ENCODE results near the gene MAMLD1. TPM values are rescaled to one million over a fixed set of nuclear protein-coding genes. Genes with fewer than 3 reads are reported as not detected.

MAMLD1 gene
- total and polyA plus RNA-seq, 9 of the 15 experiments (the other 6 are each of a cell fraction or from before 2014, with no cell fraction given) = 0.12 to 0.18 TPM; not detected in 7

DNA sequence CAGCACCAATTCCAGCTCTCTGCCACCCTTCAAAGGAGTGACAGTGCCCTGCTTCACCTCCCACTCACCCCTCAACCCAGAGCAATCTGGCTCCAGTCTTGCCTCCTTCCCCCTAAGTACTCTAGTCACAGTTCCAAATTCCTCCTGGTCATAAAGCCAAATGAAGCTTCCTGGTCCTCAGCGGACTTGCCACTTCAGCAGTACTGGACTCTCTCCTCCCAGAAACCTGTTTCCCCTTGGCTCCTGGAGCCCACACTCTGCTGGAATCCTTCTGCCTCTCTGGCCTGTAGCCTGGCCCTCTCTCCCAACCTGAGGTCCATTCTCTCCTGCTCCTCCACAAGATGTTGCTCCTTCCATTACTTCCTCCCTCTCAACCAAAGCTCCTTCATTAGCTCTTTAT, 152.7 kb downstream of the MAMLD1 start:
- WGBS (ENCODE audit: insufficient coverage, low coverage, missing lambda C conversion rate) = 0% methylated on average over 1 of the region's 1 CpG
- TF ChIP-seq BMI1 (IDR thresholded peaks at IDR 0.05; ENCODE audit: low read length) (no peak), ZNF41 (CRISPR knock-in tag; conservative IDR thresholded peaks at IDR 0.05) (no peak), ZBTB8A (IDR thresholded peaks at IDR 0.05; ENCODE audit: partially characterized antibody) (no peak), SMARCE1 (IDR thresholded peaks at IDR 0.05) (no peak)
- TF ChIP-seq, protein P1, sequence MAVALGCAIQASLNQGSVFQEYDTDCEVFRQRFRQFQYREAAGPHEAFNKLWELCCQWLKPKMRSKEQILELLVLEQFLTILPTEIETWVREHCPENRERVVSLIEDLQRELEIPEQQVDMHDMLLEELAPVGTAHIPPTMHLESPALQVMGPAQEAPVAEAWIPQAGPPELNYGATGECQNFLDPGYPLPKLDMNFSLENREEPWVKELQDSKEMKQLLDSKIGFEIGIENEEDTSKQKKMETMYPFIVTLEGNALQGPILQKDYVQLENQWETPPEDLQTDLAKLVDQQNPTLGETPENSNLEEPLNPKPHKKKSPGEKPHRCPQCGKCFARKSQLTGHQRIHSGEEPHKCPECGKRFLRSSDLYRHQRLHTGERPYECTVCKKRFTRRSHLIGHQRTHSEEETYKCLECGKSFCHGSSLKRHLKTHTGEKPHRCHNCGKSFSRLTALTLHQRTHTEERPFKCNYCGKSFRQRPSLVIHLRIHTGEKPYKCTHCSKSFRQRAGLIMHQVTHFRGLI (CRISPR knock-in tag; IDR thresholded peaks at IDR 0.05) = no peak
- TF ChIP-seq, protein P2, sequence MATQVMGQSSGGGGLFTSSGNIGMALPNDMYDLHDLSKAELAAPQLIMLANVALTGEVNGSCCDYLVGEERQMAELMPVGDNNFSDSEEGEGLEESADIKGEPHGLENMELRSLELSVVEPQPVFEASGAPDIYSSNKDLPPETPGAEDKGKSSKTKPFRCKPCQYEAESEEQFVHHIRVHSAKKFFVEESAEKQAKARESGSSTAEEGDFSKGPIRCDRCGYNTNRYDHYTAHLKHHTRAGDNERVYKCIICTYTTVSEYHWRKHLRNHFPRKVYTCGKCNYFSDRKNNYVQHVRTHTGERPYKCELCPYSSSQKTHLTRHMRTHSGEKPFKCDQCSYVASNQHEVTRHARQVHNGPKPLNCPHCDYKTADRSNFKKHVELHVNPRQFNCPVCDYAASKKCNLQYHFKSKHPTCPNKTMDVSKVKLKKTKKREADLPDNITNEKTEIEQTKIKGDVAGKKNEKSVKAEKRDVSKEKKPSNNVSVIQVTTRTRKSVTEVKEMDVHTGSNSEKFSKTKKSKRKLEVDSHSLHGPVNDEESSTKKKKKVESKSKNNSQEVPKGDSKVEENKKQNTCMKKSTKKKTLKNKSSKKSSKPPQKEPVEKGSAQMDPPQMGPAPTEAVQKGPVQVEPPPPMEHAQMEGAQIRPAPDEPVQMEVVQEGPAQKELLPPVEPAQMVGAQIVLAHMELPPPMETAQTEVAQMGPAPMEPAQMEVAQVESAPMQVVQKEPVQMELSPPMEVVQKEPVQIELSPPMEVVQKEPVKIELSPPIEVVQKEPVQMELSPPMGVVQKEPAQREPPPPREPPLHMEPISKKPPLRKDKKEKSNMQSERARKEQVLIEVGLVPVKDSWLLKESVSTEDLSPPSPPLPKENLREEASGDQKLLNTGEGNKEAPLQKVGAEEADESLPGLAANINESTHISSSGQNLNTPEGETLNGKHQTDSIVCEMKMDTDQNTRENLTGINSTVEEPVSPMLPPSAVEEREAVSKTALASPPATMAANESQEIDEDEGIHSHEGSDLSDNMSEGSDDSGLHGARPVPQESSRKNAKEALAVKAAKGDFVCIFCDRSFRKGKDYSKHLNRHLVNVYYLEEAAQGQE (IDR thresholded peaks at IDR 0.05; ENCODE audit: borderline replicate concordance) = no peak
- TF ChIP-seq, protein P2 (CRISPR knock-in tag; IDR thresholded peaks at IDR 0.05; ENCODE audit: low read depth) = no peak
- TF ChIP-seq, protein P3, sequence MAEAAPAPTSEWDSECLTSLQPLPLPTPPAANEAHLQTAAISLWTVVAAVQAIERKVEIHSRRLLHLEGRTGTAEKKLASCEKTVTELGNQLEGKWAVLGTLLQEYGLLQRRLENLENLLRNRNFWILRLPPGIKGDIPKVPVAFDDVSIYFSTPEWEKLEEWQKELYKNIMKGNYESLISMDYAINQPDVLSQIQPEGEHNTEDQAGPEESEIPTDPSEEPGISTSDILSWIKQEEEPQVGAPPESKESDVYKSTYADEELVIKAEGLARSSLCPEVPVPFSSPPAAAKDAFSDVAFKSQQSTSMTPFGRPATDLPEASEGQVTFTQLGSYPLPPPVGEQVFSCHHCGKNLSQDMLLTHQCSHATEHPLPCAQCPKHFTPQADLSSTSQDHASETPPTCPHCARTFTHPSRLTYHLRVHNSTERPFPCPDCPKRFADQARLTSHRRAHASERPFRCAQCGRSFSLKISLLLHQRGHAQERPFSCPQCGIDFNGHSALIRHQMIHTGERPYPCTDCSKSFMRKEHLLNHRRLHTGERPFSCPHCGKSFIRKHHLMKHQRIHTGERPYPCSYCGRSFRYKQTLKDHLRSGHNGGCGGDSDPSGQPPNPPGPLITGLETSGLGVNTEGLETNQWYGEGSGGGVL (CRISPR knock-in tag; IDR thresholded peaks at IDR 0.05) = no peak
- TF ChIP-seq, protein P4, sequence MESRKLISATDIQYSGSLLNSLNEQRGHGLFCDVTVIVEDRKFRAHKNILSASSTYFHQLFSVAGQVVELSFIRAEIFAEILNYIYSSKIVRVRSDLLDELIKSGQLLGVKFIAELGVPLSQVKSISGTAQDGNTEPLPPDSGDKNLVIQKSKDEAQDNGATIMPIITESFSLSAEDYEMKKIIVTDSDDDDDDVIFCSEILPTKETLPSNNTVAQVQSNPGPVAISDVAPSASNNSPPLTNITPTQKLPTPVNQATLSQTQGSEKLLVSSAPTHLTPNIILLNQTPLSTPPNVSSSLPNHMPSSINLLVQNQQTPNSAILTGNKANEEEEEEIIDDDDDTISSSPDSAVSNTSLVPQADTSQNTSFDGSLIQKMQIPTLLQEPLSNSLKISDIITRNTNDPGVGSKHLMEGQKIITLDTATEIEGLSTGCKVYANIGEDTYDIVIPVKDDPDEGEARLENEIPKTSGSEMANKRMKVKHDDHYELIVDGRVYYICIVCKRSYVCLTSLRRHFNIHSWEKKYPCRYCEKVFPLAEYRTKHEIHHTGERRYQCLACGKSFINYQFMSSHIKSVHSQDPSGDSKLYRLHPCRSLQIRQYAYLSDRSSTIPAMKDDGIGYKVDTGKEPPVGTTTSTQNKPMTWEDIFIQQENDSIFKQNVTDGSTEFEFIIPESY (CRISPR knock-in tag; IDR thresholded peaks at IDR 0.05) = no peak
- ChIA-PET CTCF (ENCODE audit: low intra/inter-chr PET ratio) (no interaction called here), POLR2A (no interaction called here)
- no peaks in the 10 kb centered on the region; the same call in 1 of the 2 replicates for H4K20me1 ChIP-seq (replicated peaks; ENCODE audit: control insufficient read depth, insufficient read depth, low read length)
- ATAC-seq (no peak), DNase-seq (ENCODE audit: extremely low read depth in 1 of 4, low spot score in 3 of 4) (no peak), FAIRE-seq (no peak)
- H3K4me2 ChIP-seq (ENCODE audit: insufficient read depth, low read length) = no peak overlapping the region
- peaks cover 3 to 42% of the 10 kb centered on the region in 2 experiments; a peak in 4 of 5 replicates for H3K27me3 ChIP-seq (ENCODE audit: control insufficient read depth in 2 of 2, insufficient read depth in 2 of 2, low read length in 2 of 2)
- no peaks in the 10 kb centered on the region for H3K9me3 ChIP-seq (replicated peaks; ENCODE audit: control insufficient read depth, insufficient read depth, low read depth, low read length)
- intact Hi-C loops (cut with micrococcal nuclease) (no loop called here), in situ Hi-C loops (cut with MboI) (no loop called here)
- no peaks in the 10 kb centered on the region for H3K36me3 ChIP-seq (ENCODE audit: control insufficient read depth, insufficient read depth, low read length)
- no peak overlapping the region for H3K9ac ChIP-seq (ENCODE audit: insufficient read depth in 1 of 2, low read depth in 2 of 2, low read length in 2 of 2)
- no peaks in the 10 kb centered on the region for H3K79me2 ChIP-seq (ENCODE audit: control insufficient read depth, insufficient read depth, low read length)
- no TSS peak for BruUV-seq (replicated peaks)
- no peak overlapping the region for H2AFZ ChIP-seq (ENCODE audit: low read depth, low read length)
- H3K4me1 ChIP-seq (replicated peaks in 1 of 2; ENCODE audit: control insufficient read depth in 2 of 2, insufficient read depth in 2 of 2, low read length in 2 of 2) = no peaks in the 10 kb centered on the region
- H3K4me3 ChIP-seq = no peak overlapping the region
- no peak overlapping the region for H3K27ac ChIP-seq (ENCODE audit: extremely low read depth, low read depth, low read length)
- H3K9me1 ChIP-seq (ENCODE audit: control insufficient read depth, insufficient read depth, low read length) = no peaks in the 10 kb centered on the region

Data from K562 (cell line).